Trophoblast cell (in vitro differentiated cells and primary cell): ENCODE data around the gene LRMDA.
A peak's percentile ranks its signal among the peaks of the same experiment; 100 is the strongest.

Experiments
- DNase-seq, 2 donors: peaks; one replicate each; pipeline ENCODE4 v3.0.0-alpha.2; 2016
- H2AFZ ChIP-seq: 2 replicates; pipeline ENCODE4 v1.6.1; 2013; ENCODE audit warnings: low read length, moderate library complexity, mild to moderate bottlenecking; ENCODE audit not compliant: insufficient read depth, poor library complexity
- H2AK5ac ChIP-seq: 2 replicates; pipeline ENCODE4 v1.6.1; 2013; ENCODE audit warnings: mild to moderate bottlenecking, low read length
- H2BK120ac ChIP-seq: 2 replicates; pipeline ENCODE4 v1.6.1; 2013; ENCODE audit warnings: low read length, mild to moderate bottlenecking, moderate library complexity; ENCODE audit not compliant: insufficient read depth, poor library complexity
- H2BK12ac ChIP-seq: 2 replicates; pipeline ENCODE4 v1.6.1; 2013; ENCODE audit warnings: mild to moderate bottlenecking, low read length, moderate library complexity
- H2BK5ac ChIP-seq: 2 replicates; pipeline ENCODE4 v1.6.1; 2013; ENCODE audit warnings: low read length, low read depth, moderate library complexity, mild to moderate bottlenecking; ENCODE audit not compliant: poor library complexity
- H3K14ac ChIP-seq: 2 replicates; pipeline ENCODE4 v1.6.1; 2013; ENCODE audit warnings: mild to moderate bottlenecking, low read length
- H3K18ac ChIP-seq: 2 replicates; pipeline ENCODE4 v1.6.1; 2013; ENCODE audit warnings: mild to moderate bottlenecking, low read length
- H3K23ac ChIP-seq: 2 replicates; pipeline ENCODE4 v1.6.1; 2013; ENCODE audit warnings: low read length
- H3K27ac ChIP-seq: 2 replicates; pipeline ENCODE4 v1.5.1; 2013; ENCODE audit warnings: low read depth, mild to moderate bottlenecking, inconsistent platforms, low read length, moderate library complexity
- H3K27me3 ChIP-seq: 2 replicates; pipeline ENCODE4 v1.6.1; 2013; ENCODE audit warnings: inconsistent platforms, mild to moderate bottlenecking, low read length, moderate library complexity; ENCODE audit not compliant: insufficient read depth
- H3K36me3 ChIP-seq, 2 experiments: 1 replicate in 1 of 2; 2 replicates in 1 of 2; pipeline ENCODE4 v1.6.1; 2013; ENCODE audit warnings: low read length in 2 of 2, mild to moderate bottlenecking in 2 of 2, moderate library complexity in 1 of 2; ENCODE audit not compliant: insufficient read depth in 2 of 2, control insufficient read depth in 1 of 2
- H3K4ac ChIP-seq: 2 replicates; pipeline ENCODE4 v1.6.1; 2013; ENCODE audit warnings: low read depth, mild to moderate bottlenecking, low read length, moderate library complexity
- H3K4me1 ChIP-seq, 2 experiments: 1 replicate in 1 of 2; 2 replicates in 1 of 2; pipeline ENCODE4 v1.6.1; 2013; ENCODE audit warnings: low read length in 2 of 2, mild to moderate bottlenecking in 2 of 2, moderate library complexity in 1 of 2; ENCODE audit not compliant: insufficient read depth in 2 of 2, control insufficient read depth in 1 of 2
- H3K4me2 ChIP-seq: 2 replicates; pipeline ENCODE4 v1.6.1; 2013; ENCODE audit warnings: inconsistent platforms, mild to moderate bottlenecking, low read length, moderate library complexity
- H3K4me3 ChIP-seq: 2 replicates; pipeline ENCODE4 v1.5.1; 2013; ENCODE audit warnings: mild to moderate bottlenecking, low read depth, low read length, inconsistent platforms
- H3K79me1 ChIP-seq: one replicate; pipeline ENCODE4 v1.6.1; 2013; ENCODE audit warnings: low read length
- H3K79me2 ChIP-seq: 2 replicates; pipeline ENCODE4 v1.6.1; 2013; ENCODE audit warnings: low read length, mild to moderate bottlenecking; ENCODE audit not compliant: control insufficient read depth, insufficient read depth, poor library complexity
- H3K9ac ChIP-seq: 2 replicates; pipeline ENCODE4 v1.6.1; 2013; ENCODE audit warnings: mild to moderate bottlenecking, low read length
- H3K9me3 ChIP-seq: 2 replicates; pipeline ENCODE4 v1.6.1; 2013; ENCODE audit warnings: low read depth, mild to moderate bottlenecking, control low read depth, inconsistent platforms, low read length; ENCODE audit not compliant: insufficient read depth
- H4K12ac ChIP-seq: 2 replicates; pipeline ENCODE4 v1.6.1; 2013; ENCODE audit warnings: low read depth, mild to moderate bottlenecking, low read length, moderate library complexity
- H4K8ac ChIP-seq: 2 replicates; pipeline ENCODE4 v1.6.1; 2013; ENCODE audit warnings: low read depth, mild to moderate bottlenecking, low read length, moderate library complexity
- H4K91ac ChIP-seq: one replicate; pipeline ENCODE4 v1.6.1; 2013; ENCODE audit warnings: low read depth, mild to moderate bottlenecking, low read length, moderate library complexity
- WGBS: extraction: QIAGEN DNeasy Blood & Tissue Kit; methylation state at CpG from one replicate; pipeline ENCODE4 v1.1.7; 2013; ENCODE audit warnings: missing lambda C conversion rate; ENCODE audit not compliant: insufficient read length, insufficient coverage; ENCODE audit errors: extremely low coverage; 5-methylcytosine and 5-hydroxymethylcytosine counted together

Gene LRMDA

GRCh38 chr10:76550806-76551205, 1119.4 kb downstream of the LRMDA start:
- DNase-seq: no peak
- Histone ChIP-seq H3K9ac (no peak overlapping the region), H3K4me2 (no peak overlapping the region), H4K91ac (no peak overlapping the region), H4K8ac (no peak overlapping the region), H3K27me3 (no peaks in the 10 kb centered on the region), H3K79me1 (peaks cover 3% of the 10 kb centered on the region), H3K23ac (no peak overlapping the region), H4K12ac (no peak overlapping the region), H2AFZ (no peak overlapping the region), H3K36me3 (no peaks in the 10 kb centered on the region), H3K79me2 (no peaks in the 10 kb centered on the region), H3K4me3 (no peak overlapping the region), H3K4me1 (peaks cover 3 to 7% of the 10 kb centered on the region in 2 experiments), H2AK5ac (no peak overlapping the region), H3K27ac (peak overlapping the region; percentile 39), H3K14ac (no peak overlapping the region), H3K9me3 (no peaks in the 10 kb centered on the region), H2BK12ac (no peak overlapping the region), H2BK5ac (no peak overlapping the region), H2BK120ac (no peak overlapping the region), H3K18ac (no peak overlapping the region), H3K4ac (no peak overlapping the region)
- no CpG with 5 or more reads among the region's 1 CpG for WGBS

GRCh38 chr10:76552091-76552873, 1120.9 kb downstream of the LRMDA start:
- H3K27me3 ChIP-seq: no peaks in the 10 kb centered on the region
- no peak overlapping the region for H3K23ac ChIP-seq
- no peak overlapping the region for H4K91ac ChIP-seq
- no peak overlapping the region for H3K4ac ChIP-seq
- H3K4me3 ChIP-seq: no peak overlapping the region
- DNase-seq: no peak
- no peak overlapping the region for H3K14ac ChIP-seq
- H2BK5ac ChIP-seq: no peak overlapping the region
- no peaks in the 10 kb centered on the region for H3K36me3 ChIP-seq
- no peak overlapping the region for H3K18ac ChIP-seq
- no peak overlapping the region for H4K8ac ChIP-seq
- no peaks in the 10 kb centered on the region for H3K9me3 ChIP-seq
- no peak overlapping the region for H2AFZ ChIP-seq
- no peak overlapping the region for H3K27ac ChIP-seq
- H2AK5ac ChIP-seq: no peak overlapping the region
- H4K12ac ChIP-seq: no peak overlapping the region
- H2BK120ac ChIP-seq: peak overlapping the region; percentile 6
- WGBS: no CpG with 5 or more reads among the region's 1 CpG
- no peak overlapping the region for H3K9ac ChIP-seq
- no peaks in the 10 kb centered on the region for H3K79me2 ChIP-seq
- no peak overlapping the region for H3K4me2 ChIP-seq
- peaks cover 3% of the 10 kb centered on the region for H3K79me1 ChIP-seq
- peaks cover 3 to 7% of the 10 kb centered on the region in 2 experiments for H3K4me1 ChIP-seq
- H2BK12ac ChIP-seq: no peak overlapping the region

GRCh38 chr10:76553263-76554032, 1122.0 kb downstream of the LRMDA start:
- H3K4ac ChIP-seq: no peak overlapping the region
- H3K9me3 ChIP-seq: no peaks in the 10 kb centered on the region
- peaks cover 3 to 7% of the 10 kb centered on the region in 2 experiments for H3K4me1 ChIP-seq
- H3K27ac ChIP-seq: no peak overlapping the region
- H3K23ac ChIP-seq: no peak overlapping the region
- no peaks in the 10 kb centered on the region for H3K27me3 ChIP-seq
- no peak overlapping the region for H2BK5ac ChIP-seq
- H3K79me1 ChIP-seq: peaks cover 3% of the 10 kb centered on the region
- H2BK120ac ChIP-seq: no peak overlapping the region
- no peak overlapping the region for H3K4me2 ChIP-seq
- H4K91ac ChIP-seq: no peak overlapping the region
- no peaks in the 10 kb centered on the region for H3K36me3 ChIP-seq
- H3K9ac ChIP-seq: no peak overlapping the region
- H2AFZ ChIP-seq: no peak overlapping the region
- no peak overlapping the region for H2AK5ac ChIP-seq
- WGBS: no CpG with 5 or more reads among the region's 17 CpGs
- H4K8ac ChIP-seq: no peak overlapping the region
- H2BK12ac ChIP-seq: no peak overlapping the region
- H3K18ac ChIP-seq: no peak overlapping the region
- no peaks in the 10 kb centered on the region for H3K79me2 ChIP-seq
- no peak overlapping the region for H3K4me3 ChIP-seq
- no peak overlapping the region for H4K12ac ChIP-seq
- no peak overlapping the region for H3K14ac ChIP-seq
- no peak for DNase-seq

GRCh38 chr10:76554033-76554408, 1122.6 kb downstream of the LRMDA start:
- no peaks in the 10 kb centered on the region for H3K27me3 ChIP-seq
- no peak overlapping the region for H3K9ac ChIP-seq
- H3K4ac ChIP-seq: no peak overlapping the region
- H3K4me1 ChIP-seq: peaks cover 3 to 7% of the 10 kb centered on the region in 2 experiments
- no peak overlapping the region for H4K12ac ChIP-seq
- H2AFZ ChIP-seq: no peak overlapping the region
- no peak overlapping the region for H4K91ac ChIP-seq
- H3K27ac ChIP-seq: no peak overlapping the region
- H3K14ac ChIP-seq: no peak overlapping the region
- H3K79me2 ChIP-seq: no peaks in the 10 kb centered on the region
- H4K8ac ChIP-seq: no peak overlapping the region
- no peak overlapping the region for H2BK120ac ChIP-seq
- no peak overlapping the region for H3K4me2 ChIP-seq
- DNase-seq: no peak
- no peak overlapping the region for H2BK12ac ChIP-seq
- H2BK5ac ChIP-seq: no peak overlapping the region
- H3K23ac ChIP-seq: no peak overlapping the region
- H2AK5ac ChIP-seq: no peak overlapping the region
- no peaks in the 10 kb centered on the region for H3K9me3 ChIP-seq
- H3K79me1 ChIP-seq: peaks cover under 1% of the 10 kb centered on the region
- H3K36me3 ChIP-seq: no peaks in the 10 kb centered on the region
- H3K4me3 ChIP-seq: no peak overlapping the region
- H3K18ac ChIP-seq: no peak overlapping the region
- WGBS: no CpG with 5 or more reads among the region's 7 CpGs
